ENCODE measurements around the gene TMC6. TPM values are rescaled to one million over a fixed set of nuclear protein-coding genes. Genes with fewer than 3 reads are reported as not detected.

Gene TMC6
- total RNA-seq, 2 experiments from 2014 or later: 124 to 258 TPM

DNA sequence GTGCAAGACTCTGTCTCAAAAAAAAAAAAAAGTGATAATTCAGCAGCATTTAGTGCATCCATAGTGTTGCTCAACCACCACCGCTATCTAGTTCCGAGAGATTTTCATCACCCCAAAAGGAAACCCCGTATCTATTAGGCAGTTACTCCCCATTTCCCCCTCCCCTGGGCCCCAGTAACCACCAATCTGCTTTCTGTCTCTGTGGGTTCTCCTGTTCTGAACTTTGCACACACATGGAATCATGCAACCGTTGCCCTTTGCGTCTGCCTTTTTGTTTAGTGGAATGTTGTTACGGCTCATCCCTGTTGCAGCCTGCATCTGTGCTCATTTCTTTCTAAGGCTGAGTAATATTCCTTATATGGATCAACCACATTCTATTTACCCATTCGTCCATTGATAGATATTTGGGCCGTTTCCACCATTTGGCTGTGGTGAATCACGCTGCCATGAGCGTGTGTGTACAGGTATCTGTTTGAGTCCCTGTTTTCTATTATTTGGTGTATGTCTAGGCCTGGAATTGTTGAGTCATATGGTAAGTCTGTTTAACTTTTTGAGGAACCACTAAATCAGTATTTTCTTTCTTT, 31.1 kb upstream of the TMC6 start:
- H3K79me2 ChIP-seq (ENCODE audit: insufficient read depth, low read depth, low read length): no peaks in the 10 kb centered on the region

DNA sequence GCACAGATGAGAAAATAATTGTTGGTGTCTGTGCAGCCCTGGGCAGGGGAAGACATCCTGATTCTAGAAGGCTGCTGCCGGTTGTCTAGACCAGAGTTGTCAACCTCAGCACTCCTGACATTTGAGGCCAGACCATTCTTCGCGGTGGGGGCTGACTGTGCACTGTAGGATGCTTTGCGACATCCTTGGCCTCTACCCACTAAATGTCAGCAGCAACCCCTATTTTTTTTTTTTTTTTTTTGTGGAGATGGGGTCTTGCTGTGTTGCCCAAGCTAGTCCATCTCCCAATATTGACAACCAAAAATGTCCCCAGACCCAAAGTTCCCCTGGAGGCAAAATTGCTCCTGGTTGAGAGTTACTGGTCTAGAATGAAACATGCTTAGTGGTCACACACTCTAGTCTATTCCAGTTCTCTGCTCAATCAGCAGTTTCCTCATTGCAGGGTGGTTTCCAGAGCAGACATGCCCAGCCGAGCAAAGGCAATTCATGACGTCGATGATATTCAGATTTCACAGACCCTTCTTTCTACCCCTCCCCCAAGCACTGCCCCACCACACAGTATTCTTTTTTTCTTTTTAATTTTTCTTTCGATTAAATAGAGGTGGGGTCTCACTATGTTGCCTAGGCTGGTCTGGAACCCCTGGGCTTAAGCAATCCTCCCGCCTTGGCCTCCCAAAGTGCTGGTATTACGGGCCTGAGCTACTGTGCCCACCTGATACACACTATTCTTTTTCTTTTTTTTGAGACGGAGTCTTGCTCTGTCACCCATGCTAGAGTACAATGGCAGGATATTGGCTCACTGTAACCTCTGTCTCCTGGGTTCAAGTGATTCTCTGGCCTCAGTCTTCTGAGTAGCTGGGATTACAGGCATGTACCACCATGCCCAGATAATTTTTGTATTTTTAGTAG, 26.6 kb upstream of the TMC6 start:
- DNase-seq (ENCODE audit: low spot score): peak; percentile 79
- Histone ChIP-seq H3K27ac (ENCODE audit: low read depth, low read length, poor library complexity, severe bottlenecking) (no peak overlapping the region), H2AFZ (ENCODE audit: low read length) (no peak overlapping the region), H3K9me2 (ENCODE audit: insufficient read depth, low read length) (no peaks in the 10 kb centered on the region), H3K4me2 (ENCODE audit: low read length) (peak overlapping the region; percentile 33), H3K36me3 (ENCODE audit: insufficient read depth, low read length) (no peaks in the 10 kb centered on the region), H3K4me3 (ENCODE audit: low read depth, low read length, poor library complexity, severe bottlenecking) (no peak overlapping the region), H3K9me3 (ENCODE audit: low read length) (no peaks in the 10 kb centered on the region), H4K20me1 (ENCODE audit: insufficient read depth, low read length) (no peaks in the 10 kb centered on the region), H3K79me2 (ENCODE audit: insufficient read depth, low read depth, low read length) (no peaks in the 10 kb centered on the region), H3K4me1 (ENCODE audit: insufficient read depth, low read length, poor library complexity, severe bottlenecking) (peaks cover 54% of the 10 kb centered on the region)
- ChIA-PET POLR2A (interaction anchor here (0.7 kb wide), 1 partner anchor 67 kb away, joined by 3 read pairs; no protein-coding TSS in a partner anchor), CTCF (ENCODE audit: unreplicated experiment) (no interaction called here)
- intact Hi-C loops (cut with micrococcal nuclease; ENCODE audit: unreplicated experiment): no loop called here
- BruUV-seq (replicated peaks): no TSS peak
- TF ChIP-seq EZH2phosphoT487 (IDR thresholded peaks at IDR 0.05; ENCODE audit: borderline replicate concordance, low read depth, low read length): no peak
- TF ChIP-seq, protein P1, sequence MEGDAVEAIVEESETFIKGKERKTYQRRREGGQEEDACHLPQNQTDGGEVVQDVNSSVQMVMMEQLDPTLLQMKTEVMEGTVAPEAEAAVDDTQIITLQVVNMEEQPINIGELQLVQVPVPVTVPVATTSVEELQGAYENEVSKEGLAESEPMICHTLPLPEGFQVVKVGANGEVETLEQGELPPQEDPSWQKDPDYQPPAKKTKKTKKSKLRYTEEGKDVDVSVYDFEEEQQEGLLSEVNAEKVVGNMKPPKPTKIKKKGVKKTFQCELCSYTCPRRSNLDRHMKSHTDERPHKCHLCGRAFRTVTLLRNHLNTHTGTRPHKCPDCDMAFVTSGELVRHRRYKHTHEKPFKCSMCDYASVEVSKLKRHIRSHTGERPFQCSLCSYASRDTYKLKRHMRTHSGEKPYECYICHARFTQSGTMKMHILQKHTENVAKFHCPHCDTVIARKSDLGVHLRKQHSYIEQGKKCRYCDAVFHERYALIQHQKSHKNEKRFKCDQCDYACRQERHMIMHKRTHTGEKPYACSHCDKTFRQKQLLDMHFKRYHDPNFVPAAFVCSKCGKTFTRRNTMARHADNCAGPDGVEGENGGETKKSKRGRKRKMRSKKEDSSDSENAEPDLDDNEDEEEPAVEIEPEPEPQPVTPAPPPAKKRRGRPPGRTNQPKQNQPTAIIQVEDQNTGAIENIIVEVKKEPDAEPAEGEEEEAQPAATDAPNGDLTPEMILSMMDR (conservative IDR thresholded peaks at IDR 0.05; ENCODE audit: low read length): no peak

More for the DNA sequence above, 31.1 kb upstream of the TMC6 start:
- Histone ChIP-seq H3K4me3 (ENCODE audit: low read depth, low read length, poor library complexity, severe bottlenecking) (no peak overlapping the region), H3K36me3 (ENCODE audit: insufficient read depth, low read length) (no peaks in the 10 kb centered on the region), H2AFZ (ENCODE audit: low read length) (no peak overlapping the region), H3K9me2 (ENCODE audit: insufficient read depth, low read length) (no peaks in the 10 kb centered on the region), H3K9me3 (ENCODE audit: low read length) (no peaks in the 10 kb centered on the region), H3K4me1 (ENCODE audit: insufficient read depth, low read length, poor library complexity, severe bottlenecking) (peaks cover 20% of the 10 kb centered on the region), H3K27ac (ENCODE audit: low read depth, low read length, poor library complexity, severe bottlenecking) (no peak overlapping the region), H4K20me1 (ENCODE audit: insufficient read depth, low read length) (no peaks in the 10 kb centered on the region), H3K4me2 (ENCODE audit: low read length) (no peak overlapping the region)
- DNase-seq (ENCODE audit: low spot score): no peak
- CTCF ChIA-PET (ENCODE audit: unreplicated experiment): no interaction called here
- BruUV-seq (replicated peaks): no TSS peak
- TF ChIP-seq EZH2phosphoT487 (IDR thresholded peaks at IDR 0.05; ENCODE audit: borderline replicate concordance, low read depth, low read length): no peak
- TF ChIP-seq, protein P1 (conservative IDR thresholded peaks at IDR 0.05; ENCODE audit: low read length): no peak
- POLR2A ChIA-PET: no interaction called here
- intact Hi-C loops (cut with micrococcal nuclease; ENCODE audit: unreplicated experiment): no loop called here

Data from OCI-LY7 (cell line).